Measurements from ENCODE around the gene C1QTNF12. TPM values are rescaled to one million over a fixed set of nuclear protein-coding genes. Genes with fewer than 3 reads are reported as not detected.
"Not testable (repeated sequence)": the region's sequence is repeated elsewhere in the genome, so short reads cannot be mapped to it uniquely, and the experiment has no call there.

Gene C1QTNF12
- total RNA-seq, 1 experiment from 2014 or later, result 1.8 TPM

- Histone ChIP-seq H3K4me3 (no peak overlapping the region), H3K27ac (no peak overlapping the region), H3K9me3 (replicated peaks) (no peaks in the 10 kb centered on the region), H3K36me3 (peaks cover 92% of the 10 kb centered on the region), H3K27me3 (replicated peaks) (no peaks in the 10 kb centered on the region), H3K4me1 (replicated peaks) (peaks cover 62% of the 10 kb centered on the region)
- no peak for DNase-seq (ENCODE audit: low read depth in 1 of 2, low spot score in 2 of 2)
These were observed 13.6 kb upstream of the C1QTNF12 start for GRCh38 chr1:1259951-1260600.

GRCh38 chr1:1259540-1259939 lies 13.0 kb upstream of the C1QTNF12 start:
- no peak for DNase-seq (ENCODE audit: low read depth in 1 of 2, low spot score in 2 of 2)
- no peak overlapping the region for H3K4me3 ChIP-seq
- peaks cover 61% of the 10 kb centered on the region for H3K4me1 ChIP-seq (replicated peaks)
- peaks cover 95% of the 10 kb centered on the region for H3K36me3 ChIP-seq
- no peaks in the 10 kb centered on the region for H3K27me3 ChIP-seq (replicated peaks)
- no peaks in the 10 kb centered on the region for H3K9me3 ChIP-seq (replicated peaks)
- no peak overlapping the region for H3K27ac ChIP-seq

DNA sequence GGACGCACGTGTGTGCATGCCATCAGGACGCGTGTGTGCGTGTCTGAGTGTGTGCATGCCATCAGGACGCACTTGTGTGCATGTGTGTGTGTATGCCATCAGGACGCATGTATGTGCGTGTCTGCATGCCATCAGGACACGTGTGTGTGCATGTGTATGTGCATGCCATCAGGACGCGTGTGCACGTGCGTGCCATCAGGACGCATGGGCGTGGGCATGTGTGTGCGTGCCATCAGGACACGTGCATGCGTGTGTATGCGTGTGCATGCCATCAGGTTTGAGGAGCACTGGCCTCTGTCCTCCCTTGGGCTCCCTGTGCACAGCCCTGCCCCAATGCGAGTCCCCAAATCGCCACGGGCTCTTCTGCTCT lies 12.6 kb upstream of the C1QTNF12 start:
- no peak overlapping the region for H3K27ac ChIP-seq
- no peak for DNase-seq (ENCODE audit: low read depth in 1 of 2, low spot score in 2 of 2)
- peaks cover 95% of the 10 kb centered on the region for H3K36me3 ChIP-seq
- no peaks in the 10 kb centered on the region for H3K9me3 ChIP-seq (replicated peaks)
- peaks cover 61% of the 10 kb centered on the region for H3K4me1 ChIP-seq (replicated peaks)
- H3K27me3 ChIP-seq (replicated peaks), result no peaks in the 10 kb centered on the region
- H3K4me3 ChIP-seq, result no peak overlapping the region

- peaks cover 65% of the 10 kb centered on the region for H3K4me1 ChIP-seq (replicated peaks)
- DNase-seq (ENCODE audit: low read depth in 1 of 2, low spot score in 2 of 2), result no peak
- H3K27ac ChIP-seq, result peak overlapping the region; percentile 63
These were observed 10.7 kb upstream of the C1QTNF12 start for GRCh38 chr1:1256956-1257871.

GRCh38 chr1:1255611-1256010 lies 9.1 kb upstream of the C1QTNF12 start:
- Histone ChIP-seq H3K36me3 (peaks cover 95% of the 10 kb centered on the region), H3K9me3 (replicated peaks) (no peaks in the 10 kb centered on the region), H3K27me3 (replicated peaks) (no peaks in the 10 kb centered on the region), H3K4me1 (replicated peaks) (peaks cover 61% of the 10 kb centered on the region), H3K4me3 (no peak overlapping the region), H3K27ac (peak overlapping the region; percentile 57)
- DNase-seq (ENCODE audit: low read depth in 1 of 2, low spot score in 2 of 2), result no peak

More at GRCh38 chr1:1256956-1257871, 10.7 kb upstream of the C1QTNF12 start:
- Histone ChIP-seq H3K9me3 (replicated peaks) (no peaks in the 10 kb centered on the region), H3K27me3 (replicated peaks) (no peaks in the 10 kb centered on the region), H3K4me3 (no peak overlapping the region), H3K36me3 (peaks cover 95% of the 10 kb centered on the region)

DNA sequence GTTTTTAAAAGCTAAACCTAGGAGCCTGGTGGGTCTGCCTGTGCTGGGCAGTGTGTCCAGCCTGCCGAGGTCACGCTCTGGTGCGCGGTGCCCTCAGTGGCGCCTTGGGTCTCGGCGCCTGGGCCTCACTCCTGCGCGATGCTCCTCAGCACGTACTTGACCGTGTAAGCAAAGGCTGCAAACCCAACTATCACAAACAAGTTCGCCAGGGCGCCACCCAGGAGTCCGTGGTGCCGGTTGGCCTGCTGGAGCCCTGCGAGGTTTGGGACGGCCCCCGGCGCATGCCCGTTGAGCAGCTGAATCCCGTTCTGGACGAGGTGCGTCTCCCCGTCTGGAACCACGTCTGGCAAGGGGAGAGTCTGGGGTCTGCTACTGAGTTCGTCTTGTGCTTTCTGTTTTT lies 8.6 kb upstream of the C1QTNF12 start:
- Histone ChIP-seq H3K27ac (peak overlapping the region; percentile 57), H3K9me3 (replicated peaks) (no peaks in the 10 kb centered on the region), H3K36me3 (peaks cover 93% of the 10 kb centered on the region), H3K4me1 (replicated peaks) (peaks cover 56% of the 10 kb centered on the region), H3K4me3 (no peak overlapping the region), H3K27me3 (replicated peaks) (no peaks in the 10 kb centered on the region)
- peak in 1 of 2 experiments; percentile 69 for DNase-seq (ENCODE audit: low read depth in 1 of 2, low spot score in 2 of 2)

DNA sequence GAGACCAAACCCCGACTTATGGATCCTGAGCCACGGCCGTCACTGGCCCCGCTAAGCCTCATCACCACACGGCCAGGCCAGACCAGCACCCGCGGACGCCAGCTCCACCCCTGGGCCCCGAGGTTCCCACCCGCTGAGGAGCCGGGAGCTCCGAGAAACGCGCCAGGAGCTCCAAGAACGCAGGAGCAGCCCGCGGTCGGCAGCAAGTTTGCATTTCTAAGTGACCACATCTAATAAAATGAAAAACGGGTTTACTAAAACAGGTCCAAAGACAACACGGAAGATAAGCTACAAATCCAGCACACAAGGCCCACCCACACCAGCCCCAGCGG lies 8.1 kb upstream of the C1QTNF12 start:
- H3K27ac ChIP-seq, result peak overlapping the region; percentile 57
- peaks cover 54% of the 10 kb centered on the region for H3K4me1 ChIP-seq (replicated peaks)
- H3K9me3 ChIP-seq (replicated peaks), result no peaks in the 10 kb centered on the region
- H3K36me3 ChIP-seq, result peaks cover 89% of the 10 kb centered on the region
- H3K4me3 ChIP-seq, result no peak overlapping the region
- H3K27me3 ChIP-seq (replicated peaks), result no peaks in the 10 kb centered on the region
- peak; percentile 83 to 86 for DNase-seq (ENCODE audit: low read depth in 1 of 2, low spot score in 2 of 2)

GRCh38 chr1:1253972-1254666 lies 7.6 kb upstream of the C1QTNF12 start:
- Histone ChIP-seq H3K36me3 (peaks cover 85% of the 10 kb centered on the region), H3K4me1 (replicated peaks) (peaks cover 52% of the 10 kb centered on the region), H3K4me3 (no peak overlapping the region), H3K9me3 (replicated peaks) (no peaks in the 10 kb centered on the region), H3K27me3 (replicated peaks) (no peaks in the 10 kb centered on the region), H3K27ac (peak overlapping the region; percentile 32; the same call in 1 of the 2 replicates)
- no peak for DNase-seq (ENCODE audit: low read depth in 1 of 2, low spot score in 2 of 2)

DNA sequence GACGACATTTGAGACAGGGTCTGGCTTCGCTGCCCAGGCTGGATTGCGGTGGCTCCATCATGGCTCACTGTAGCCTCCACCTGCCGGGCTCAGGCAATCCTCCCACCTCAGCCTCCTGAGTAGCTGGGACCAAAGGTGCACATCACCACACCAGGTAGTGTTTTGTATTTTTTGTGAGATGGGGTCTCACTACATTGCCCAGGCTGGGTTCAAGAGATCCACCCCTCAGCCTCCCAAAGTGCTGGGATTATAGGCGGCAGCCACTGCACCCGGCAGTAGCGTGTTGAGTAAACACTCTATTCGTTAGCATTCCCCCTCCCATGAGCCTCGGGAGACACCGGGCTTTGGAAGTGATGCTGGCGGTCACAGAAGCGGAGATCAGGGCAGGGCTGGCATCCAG lies 6.8 kb upstream of the C1QTNF12 start:
- Histone ChIP-seq H3K27ac (no peak overlapping the region), H3K27me3 (replicated peaks) (no peaks in the 10 kb centered on the region), H3K4me1 (replicated peaks) (peaks cover 44% of the 10 kb centered on the region), H3K9me3 (replicated peaks) (no peaks in the 10 kb centered on the region), H3K36me3 (peaks cover 77% of the 10 kb centered on the region), H3K4me3 (no peak overlapping the region)
- DNase-seq (ENCODE audit: low read depth in 1 of 2, low spot score in 2 of 2), result no peak

- peaks cover 55% of the 10 kb centered on the region for H3K36me3 ChIP-seq
- no peaks in the 10 kb centered on the region for H3K9me3 ChIP-seq (replicated peaks)
- no peak for DNase-seq (ENCODE audit: low read depth in 1 of 2, low spot score in 2 of 2)
- no peaks in the 10 kb centered on the region for H3K27me3 ChIP-seq (replicated peaks)
- H3K4me1 ChIP-seq (replicated peaks), result peaks cover 24% of the 10 kb centered on the region
- no peak overlapping the region for H3K27ac ChIP-seq
- H3K4me3 ChIP-seq, result no peak overlapping the region
These were observed 4.3 kb upstream of the C1QTNF12 start for GRCh38 chr1:1250786-1251284.

GRCh38 chr1:1248009-1248913 lies 1.7 kb upstream of the C1QTNF12 start:
- not testable (repeated sequence) for H3K9me3 ChIP-seq (replicated peaks); DNase-seq (ENCODE audit: low read depth in 1 of 2, low spot score in 2 of 2); H3K27ac ChIP-seq; H3K4me3 ChIP-seq; H3K4me1 ChIP-seq (replicated peaks); H3K27me3 ChIP-seq (replicated peaks)
- H3K36me3 ChIP-seq, result peaks cover 30% of the 10 kb centered on the region

DNA sequence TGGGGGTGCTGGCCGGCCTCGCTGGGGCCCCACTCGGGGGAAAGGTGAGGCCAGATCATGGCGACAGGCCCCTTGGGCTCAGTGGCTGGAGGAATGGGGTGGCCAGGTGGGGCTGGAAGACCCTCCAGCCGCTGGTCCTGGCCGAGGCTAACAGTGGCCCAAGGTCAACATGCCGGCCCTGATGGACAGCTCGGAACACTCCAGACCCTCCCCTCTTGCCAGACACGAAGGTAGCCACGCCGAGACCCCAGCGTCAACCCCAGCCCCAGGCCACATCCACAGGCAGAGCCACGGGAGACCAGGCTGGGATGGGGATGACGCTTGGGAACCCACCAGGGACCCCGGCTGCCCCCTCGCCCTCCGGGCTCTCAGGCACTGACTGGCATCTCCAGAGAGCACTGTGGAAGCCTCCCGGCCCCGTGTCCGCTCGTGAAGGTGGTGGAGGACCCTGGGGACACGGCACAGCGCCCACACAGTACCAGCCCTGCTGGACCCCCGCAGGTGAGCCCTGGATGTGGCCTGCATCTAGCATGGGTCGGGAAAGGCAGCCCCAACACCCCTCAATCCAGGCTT lies 905 bp upstream of the C1QTNF12 start:
- no peaks in the 10 kb centered on the region for H3K9me3 ChIP-seq (replicated peaks)
- H3K4me3 ChIP-seq, result no peak overlapping the region
- DNase-seq (ENCODE audit: low read depth in 1 of 2, low spot score in 2 of 2), result no peak
- H3K27ac ChIP-seq, result no peak overlapping the region
- no peaks in the 10 kb centered on the region for H3K4me1 ChIP-seq (replicated peaks)
- H3K27me3 ChIP-seq (replicated peaks), result no peaks in the 10 kb centered on the region
- H3K36me3 ChIP-seq, result peaks cover 22% of the 10 kb centered on the region

All from SJSA1 (cell line).